Stimulated activated CD4-positive, alpha-beta T cell treated with anti-CD3 and anti-CD28 coated beads, TNF-alpha, amount 100 ng/mL, for 4 hours (primary cell): Measurements from ENCODE around the gene FCRL4.

Source experiments
- DNase-seq, 3 experiments: peaks; one replicate each; pipeline ENCODE4 v3.0.0-alpha.2; 2020; ENCODE audit warnings: low read depth in 3 of 3

FCRL4 gene

GRCh38 chr1:157597959-157598667, at the start of gene FCRL4:
TSS of gene FCRL4 (minus strand) at chr1:157598085. CDS start at chr1:157597944, 141 bp downstream.
- DNase-seq: no peak

GRCh38 chr1:157646144-157646543, 48.3 kb upstream of the FCRL4 start:
- DNase-seq: no peak

GRCh38 chr1:157641177-157641576, 43.3 kb upstream of the FCRL4 start:
- no peak for DNase-seq

GRCh38 chr1:157639800-157640199, 41.9 kb upstream of the FCRL4 start:
- DNase-seq: no peak

GRCh38 chr1:157628773-157629172, 30.9 kb upstream of the FCRL4 start:
- DNase-seq: no peak

GRCh38 chr1:157626099-157626498, 28.2 kb upstream of the FCRL4 start:
- no peak for DNase-seq

- DNase-seq: no peak
These were observed 26.6 kb upstream of the FCRL4 start for GRCh38 chr1:157624471-157624870.

GRCh38 chr1:157622471-157622870, 24.6 kb upstream of the FCRL4 start:
- DNase-seq: no peak

- DNase-seq: no peak
These were observed 20.3 kb upstream of the FCRL4 start for GRCh38 chr1:157618190-157618589.

GRCh38 chr1:157600236-157600635, 2.4 kb upstream of the FCRL4 start:
- no peak for DNase-seq

- DNase-seq: no peak
These were observed 1.5 kb downstream of the FCRL4 start for GRCh38 chr1:157596384-157596783.

GRCh38 chr1:157595356-157595755, 2.5 kb downstream of the FCRL4 start:
- DNase-seq: no peak

GRCh38 chr1:157585984-157586383, 11.9 kb downstream of the FCRL4 start:
- DNase-seq: no peak

GRCh38 chr1:157584503-157584902, 13.4 kb downstream of the FCRL4 start:
- DNase-seq: no peak

- DNase-seq: no peak
These were observed 17.1 kb downstream of the FCRL4 start for GRCh38 chr1:157580828-157581210.

GRCh38 chr1:157580179-157580827, 17.6 kb downstream of the FCRL4 start:
- DNase-seq: no peak

- no peak for DNase-seq
These were observed 20.5 kb downstream of the FCRL4 start for GRCh38 chr1:157577420-157577819.

GRCh38 chr1:157575744-157576143, 22.1 kb downstream of the FCRL4 start:
- DNase-seq: no peak

- DNase-seq: no peak
These were observed 23.0 kb downstream of the FCRL4 start for GRCh38 chr1:157574836-157575235.

GRCh38 chr1:157566484-157567300, 31.2 kb downstream of the FCRL4 start:
- no peak for DNase-seq

- no peak for DNase-seq
These were observed 35.4 kb downstream of the FCRL4 start for GRCh38 chr1:157562515-157562914.

- DNase-seq: no peak
These were observed 39.8 kb downstream of the FCRL4 start for GRCh38 chr1:157558119-157558518.
